K562 (cell line): ENCODE results near the gene CD244. TPM values are rescaled to one million over a fixed set of nuclear protein-coding genes. Genes with fewer than 3 reads are reported as not detected.

Experiments used
- ATAC-seq: fragments of 200-7000 bp; cut with Tn5 transposase; 3 replicates; pipeline ENCODE4 v1.9.1; 2020; ENCODE audit warnings: moderate library complexity
- BruUV-seq: library from RNA; stranded (reverse); fragments of 400-500 nt; replicated peaks from 2 replicates; lab custom pipeline; 2021; lab: Mats Ljungman, UMichigan
- CTCF ChIA-PET: fragments of 300-600 bp; formaldehyde crosslinking; extraction: SDS; loops from one replicate; lab custom pipeline; 2021; ENCODE audit warnings: low intra/inter-chr PET ratio; lab: Yijun Ruan, JAX
- POLR2A ChIA-PET: fragments of 300-600, 350-650 bp; sonication (Branson Sonifier 250); formaldehyde crosslinking; extraction: SDS; loops from one replicate; lab custom pipeline; 2021; ENCODE audit warnings: antibody characterized with exemption, inconsistent platforms; lab: Yijun Ruan, JAX
- DNase-seq, 4 experiments: peaks; one replicate each; pipeline versions ENCODE4 v3.0.0 to v3.0.0-alpha.2; 2011 to 2018; ENCODE audit warnings: low spot score in 3 of 4, mixed read lengths in 3 of 4; ENCODE audit errors: extremely low read depth in 1 of 4
- FAIRE-seq: peaks from 2 replicates; lab custom pipeline; 2011; peaks lifted over from hg19 to GRCh38; lab: Jason Lieb, UNC
- H2AFZ ChIP-seq: 2 replicates; pipeline ENCODE4 v1.6.0; 2011; ENCODE audit warnings: low read depth, low read length, control low read depth, inconsistent platforms
- H3K27ac ChIP-seq: fragments of 200-600 bp; 3 replicates; pipeline ENCODE4 v1.8.0; 2011; ENCODE audit warnings: low read depth, mild to moderate bottlenecking, control low read depth, inconsistent platforms, low read length, moderate library complexity, mixed read lengths; ENCODE audit errors: extremely low read depth
- H3K27me3 ChIP-seq, 2 experiments: fragments of 300-600 bp in 1 of 2; 2 replicates in 1 of 2; 3 replicates in 1 of 2; pipeline versions ENCODE4 v1.6.0 to v1.8.0; 2011; ENCODE audit warnings: inconsistent platforms in 2 of 2, low read length in 2 of 2, mild to moderate bottlenecking in 1 of 2, mixed read lengths in 1 of 2, moderate library complexity in 1 of 2; ENCODE audit not compliant: control insufficient read depth in 2 of 2, insufficient read depth in 2 of 2
- H3K36me3 ChIP-seq: fragments of 300-600 bp; 3 replicates; pipeline ENCODE4 v1.8.0; 2011; ENCODE audit warnings: mild to moderate bottlenecking, low read length, inconsistent platforms; ENCODE audit not compliant: control insufficient read depth, insufficient read depth
- H3K4me1 ChIP-seq, 2 experiments: fragments of 200-600 bp in 1 of 2; replicated peaks in 1 of 2; 2 replicates in 1 of 2; 3 replicates in 1 of 2; pipeline versions ENCODE4 v1.5.1 to v1.8.0; 2011; ENCODE audit warnings: inconsistent platforms in 2 of 2, low read length in 2 of 2, mild to moderate bottlenecking in 1 of 2, mixed read lengths in 1 of 2, moderate library complexity in 1 of 2; ENCODE audit not compliant: control insufficient read depth in 2 of 2, insufficient read depth in 2 of 2
- H3K4me2 ChIP-seq: 2 replicates; pipeline ENCODE4 v1.6.1; 2011; ENCODE audit warnings: low read length, control low read depth, inconsistent platforms, mixed read lengths; ENCODE audit not compliant: insufficient read depth
- H3K4me3 ChIP-seq: fragments of 200-600 bp; sonication (generic), shearing (Covaris generic); 2 replicates; pipeline ENCODE4 v1.5.1; 2016; ENCODE audit warnings: control low read depth, inconsistent platforms
- H3K79me2 ChIP-seq: fragments of 200-600 bp; 3 replicates; pipeline ENCODE4 v1.8.0; 2011; ENCODE audit warnings: low read length, inconsistent platforms; ENCODE audit not compliant: control insufficient read depth, insufficient read depth
- H3K9ac ChIP-seq, 2 experiments: 2 replicates each; pipeline versions ENCODE4 v1.6.0 to v1.6.1; 2011; ENCODE audit warnings: low read depth in 2 of 2, low read length in 2 of 2, control low read depth in 1 of 2, inconsistent platforms in 1 of 2, mild to moderate bottlenecking in 1 of 2, mixed read lengths in 1 of 2; ENCODE audit not compliant: insufficient read depth in 1 of 2
- H3K9me1 ChIP-seq: one replicate; pipeline ENCODE4 v1.6.0; 2011; ENCODE audit warnings: inconsistent platforms, mild to moderate bottlenecking, low read length, moderate library complexity; ENCODE audit not compliant: control insufficient read depth, insufficient read depth
- H3K9me3 ChIP-seq: replicated peaks from 2 replicates; pipeline ENCODE4 v1.5.1; 2011; ENCODE audit warnings: low read depth, low read length, inconsistent platforms; ENCODE audit not compliant: control insufficient read depth, insufficient read depth
- H4K20me1 ChIP-seq: replicated peaks from 2 replicates; pipeline ENCODE4 v1.6.1; 2011; ENCODE audit warnings: low read length, inconsistent platforms, mixed read lengths; ENCODE audit not compliant: control insufficient read depth, insufficient read depth
- ATF3 ChIP-seq, 2 experiments: fragments of 450-650 bp in 1 of 2; sonication (generic) in 1 of 2; formaldehyde crosslinking in 1 of 2; IDR thresholded peaks in 1 of 2; conservative IDR thresholded peaks in 1 of 2; 2 replicates each; pipeline versions ENCODE4 v1.6.1 to v1.8.1; 2016 to 2023; ENCODE audit warnings: mild to moderate bottlenecking in 2 of 2, moderate library complexity in 2 of 2, inconsistent platforms in 1 of 2, missing genetic modification reagents in 1 of 2
- CEBPB ChIP-seq: fragments of 450-650 bp; IDR thresholded peaks from 2 replicates; pipeline ENCODE4 v1.6.1; 2016; ENCODE audit warnings: missing genetic modification characterization, missing compliant biosample characterization
- FOXJ2 ChIP-seq: fragments of 200-800 bp; sonication (Bioruptor generic); IDR thresholded peaks from 2 replicates; pipeline ENCODE4 v1.6.1; 2016; ENCODE audit warnings: missing genetic modification characterization, missing compliant biosample characterization
- FOXK1 ChIP-seq: sonication (generic); formaldehyde crosslinking; IDR thresholded peaks from 2 replicates; pipeline ENCODE4 v1.8.0; 2022; ENCODE audit warnings: missing genetic modification reagents, mild to moderate bottlenecking, borderline replicate concordance
- HDAC6 ChIP-seq: IDR thresholded peaks from 2 replicates; pipeline ENCODE4 v1.6.1; 2012; ENCODE audit warnings: low read depth, mild to moderate bottlenecking, control low read depth, inconsistent platforms, low read length, moderate library complexity
- MBD2 ChIP-seq: sonication (generic); IDR thresholded peaks from 2 replicates; pipeline ENCODE4 v1.6.1; 2016; ENCODE audit warnings: low read depth, borderline replicate concordance
- SMAD2 ChIP-seq: fragments of 150-350 bp; IDR thresholded peaks from 2 replicates; pipeline ENCODE4 v1.6.1; 2014; ENCODE audit warnings: low read depth, mild to moderate bottlenecking, low read length
- SP2 ChIP-seq: IDR thresholded peaks from 2 replicates; pipeline ENCODE4 v1.6.1; 2011; ENCODE audit warnings: mild to moderate bottlenecking, low read depth, low read length, moderate library complexity; ENCODE audit not compliant: poor library complexity, severe bottlenecking; ENCODE audit errors: extremely low read depth
- ZNF282 ChIP-seq: sonication (generic); formaldehyde crosslinking; IDR thresholded peaks from 2 replicates; pipeline ENCODE4 v1.8.1; 2023; ENCODE audit warnings: missing genetic modification reagents
- ZNF639 ChIP-seq, 2 experiments: fragments of 200-800 bp in 1 of 2; sonication (Bioruptor generic) in 1 of 2; sonication (generic) in 1 of 2; formaldehyde crosslinking in 1 of 2; IDR thresholded peaks in 1 of 2; conservative IDR thresholded peaks in 1 of 2; 2 replicates each; pipeline versions ENCODE4 v1.5.0 to v1.6.1; 2016 to 2020; ENCODE audit warnings: missing compliant biosample characterization in 1 of 2, missing genetic modification characterization in 1 of 2, missing genetic modification reagents in 1 of 2
- WGBS: fragments of 100-300 bp; shearing (Covaris generic); methylation state at CpG from one replicate; pipeline ENCODE4 v1.1.6; 2016; ENCODE audit warnings: low coverage, mixed read lengths; ENCODE audit not compliant: insufficient coverage; ENCODE audit errors: missing lambda C conversion rate; 5-methylcytosine and 5-hydroxymethylcytosine counted together
- in situ Hi-C: fragments of 300-500 bp; cut with MboI; formaldehyde crosslinking; loops from 4 replicates; pipeline ENCODE4 v1.15.0; 2018; ENCODE audit warnings: inconsistent platforms, mixed read lengths
- intact Hi-C: fragments of 100-400 bp; cut with micrococcal nuclease; formaldehyde crosslinking; loops from 2 replicates; pipeline ENCODE4 v1.14.2; 2022
- polyA plus RNA-seq, 8 experiments: library from polyadenylated mRNA; depleted of rRNA in 4 of 8; stranded (reverse) in 5 of 8; unstranded in 3 of 8; fragments of >200 nt; fragmentation: Nextera tagmentation in 2 of 8; fragmentation: Illumina TruSeq in 1 of 8; extraction: Ambion mirVana in 2 of 8; extraction: Trizol in 1 of 8; gene quantifications; 2 replicates each; pipeline versions ENCODE4 v1.2.1 to v1.2.3, GENCODE V29; 2011 to 2014; ENCODE audit warnings: inconsistent platforms in 1 of 8, missing spikeins in 1 of 8
- total RNA-seq, 7 experiments: library from RNA; depleted of rRNA in 6 of 7; stranded (reverse); fragments of >200 nt in 6 of 7; fragmentation: Illumina TruSeq in 2 of 7; extraction: Trizol in 2 of 7; gene quantifications; 2 replicates each; pipeline versions ENCODE4 v1.2.1 to v1.2.3, GENCODE V29; 2011 to 2021; ENCODE audit warnings: low replicate concordance in 1 of 7
- TF ChIP-seq, protein P1 (sequence below): fragments of 250-450 bp; sonication (Bioruptor Pico); IDR thresholded peaks from 2 replicates; pipeline ENCODE4 v1.8.0; 2021; ENCODE audit warnings: mild to moderate bottlenecking, moderate library complexity

The CD244 gene
- total and polyA plus RNA-seq, 9 of the 15 experiments (the other 6 are each of a cell fraction or from before 2014, with no cell fraction given), result not detected

GRCh38 chr1:160888926-160889325, 26.2 kb upstream of the CD244 start:
- peaks cover 0 to 8% of the 10 kb centered on the region in 2 experiments; a peak in 2 of 5 replicates for H3K27me3 ChIP-seq
- no peaks in the 10 kb centered on the region for H3K9me1 ChIP-seq
- 0% methylated on average over 2 of the region's 2 CpGs for WGBS
- H3K9ac ChIP-seq, result no peak overlapping the region
- no peak for TF ChIP-seq MBD2
- TF ChIP-seq, protein P1, sequence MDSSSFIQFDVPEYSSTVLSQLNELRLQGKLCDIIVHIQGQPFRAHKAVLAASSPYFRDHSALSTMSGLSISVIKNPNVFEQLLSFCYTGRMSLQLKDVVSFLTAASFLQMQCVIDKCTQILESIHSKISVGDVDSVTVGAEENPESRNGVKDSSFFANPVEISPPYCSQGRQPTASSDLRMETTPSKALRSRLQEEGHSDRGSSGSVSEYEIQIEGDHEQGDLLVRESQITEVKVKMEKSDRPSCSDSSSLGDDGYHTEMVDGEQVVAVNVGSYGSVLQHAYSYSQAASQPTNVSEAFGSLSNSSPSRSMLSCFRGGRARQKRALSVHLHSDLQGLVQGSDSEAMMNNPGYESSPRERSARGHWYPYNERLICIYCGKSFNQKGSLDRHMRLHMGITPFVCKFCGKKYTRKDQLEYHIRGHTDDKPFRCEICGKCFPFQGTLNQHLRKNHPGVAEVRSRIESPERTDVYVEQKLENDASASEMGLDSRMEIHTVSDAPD (CRISPR knock-in tag), result no peak
- no peaks in the 10 kb centered on the region for H3K36me3 ChIP-seq
- no peak overlapping the region for H2AFZ ChIP-seq
- H3K79me2 ChIP-seq, result no peaks in the 10 kb centered on the region
- POLR2A ChIA-PET, result no interaction called here
- H3K27ac ChIP-seq, result no peak overlapping the region
- no peak for DNase-seq
- intact Hi-C loops (no loop called here), in situ Hi-C loops (no loop called here)
- H3K4me3 ChIP-seq, result no peak overlapping the region
- peaks cover 0 to 4% of the 10 kb centered on the region in 2 experiments; a peak in 1 of 5 replicates for H3K4me1 ChIP-seq
- no peaks in the 10 kb centered on the region for H3K9me3 ChIP-seq
- no TSS peak for BruUV-seq
- CTCF ChIA-PET, result interaction anchor here (1.2 kb wide), 1 partner anchor 54 kb away, joined by 3 read pairs; no protein-coding TSS in a partner anchor
- FAIRE-seq, result peak; percentile 32
- no peak overlapping the region for H3K4me2 ChIP-seq
- no peak for ATAC-seq
- no peaks in the 10 kb centered on the region for H4K20me1 ChIP-seq

DNA sequence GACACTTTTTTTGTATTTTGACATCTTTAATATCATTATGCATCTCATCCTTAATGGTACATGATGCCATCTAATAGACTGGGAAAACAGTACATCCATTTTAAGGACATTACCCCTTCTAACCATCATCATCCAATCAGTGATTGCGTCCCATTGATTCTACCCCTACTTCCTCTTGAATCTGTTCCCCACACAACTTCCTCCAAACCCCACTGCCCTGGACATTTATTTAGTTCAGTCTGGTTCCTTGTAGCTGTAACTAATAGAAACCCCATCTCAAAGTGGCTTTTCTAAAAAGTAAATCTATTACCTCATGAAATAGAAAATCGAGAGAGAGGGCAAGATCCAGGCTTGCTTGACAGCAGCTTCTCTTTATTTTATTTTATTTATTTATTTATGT, 24.4 kb upstream of the CD244 start:
- no peaks in the 10 kb centered on the region for H4K20me1 ChIP-seq
- DNase-seq, result no peak
- no peaks in the 10 kb centered on the region for H3K79me2 ChIP-seq
- no peak overlapping the region for H3K27ac ChIP-seq
- no TSS peak for BruUV-seq
- H2AFZ ChIP-seq, result no peak overlapping the region
- no peak overlapping the region for H3K9ac ChIP-seq
- no peak for FAIRE-seq
- TF ChIP-seq FOXK1 (CRISPR knock-in tag) (no peak), ZNF639 (CRISPR knock-in tag; conservative IDR thresholded peaks at IDR 0.05 in 1 of 2, IDR thresholded peaks at IDR 0.05 in 1 of 2) (no peak), SMAD2 (no peak), CEBPB (tag) (no peak), ZNF282 (CRISPR knock-in tag) (no peak), HDAC6 (no peak), SP2 (no peak), ATF3 (IDR thresholded peaks at IDR 0.05) (no peak), ATF3 (CRISPR knock-in tag; conservative IDR thresholded peaks at IDR 0.05) (no peak), FOXJ2 (tag) (no peak)
- no peaks in the 10 kb centered on the region for H3K9me1 ChIP-seq
- intact Hi-C loops, result no loop called here
- no peaks in the 10 kb centered on the region for H3K36me3 ChIP-seq
- 0 out of 5 replicates have a peak, but pooled peaks cover 0 to 4% of the 10 kb centered on the region in 2 experiments for H3K4me1 ChIP-seq
- in situ Hi-C loops, result no loop called here
- H3K4me2 ChIP-seq, result no peak overlapping the region
- no peak for ATAC-seq
- ChIA-PET CTCF (no interaction called here), POLR2A (interaction anchor here (0.6 kb wide), 1 partner anchor 92 kb away, joined by 3 read pairs; no protein-coding TSS in a partner anchor)
- H3K9me3 ChIP-seq, result no peaks in the 10 kb centered on the region
- 0% methylated on average over 2 of the region's 2 CpGs for WGBS
- peaks cover 0 to 12% of the 10 kb centered on the region in 2 experiments; a peak in 2 of 5 replicates for H3K27me3 ChIP-seq
- no peak overlapping the region for H3K4me3 ChIP-seq
